Measurements from ENCODE around the gene WDR6.

The WDR6 gene

DNA sequence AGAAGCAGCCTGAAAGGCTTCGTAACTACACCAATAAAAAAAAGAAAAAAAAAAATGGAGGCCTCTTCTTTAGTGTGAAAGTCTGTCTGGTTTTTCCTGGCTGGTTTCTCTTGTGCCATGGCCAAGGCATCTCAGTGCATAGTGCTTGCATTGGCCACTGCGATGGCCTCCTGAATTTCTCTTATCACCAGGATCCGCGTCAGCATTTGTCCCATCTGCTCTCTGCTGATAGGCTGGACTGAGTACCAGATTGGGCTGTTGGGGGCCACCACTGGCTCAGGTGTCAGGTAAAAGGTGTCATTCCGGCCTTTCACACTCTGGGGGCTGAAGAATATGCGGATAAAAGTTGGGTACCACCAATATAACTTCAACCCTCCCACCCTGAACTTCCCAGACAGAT is 23.1 kb downstream of the WDR6 start:
- DNase-seq = no peak

DNA sequence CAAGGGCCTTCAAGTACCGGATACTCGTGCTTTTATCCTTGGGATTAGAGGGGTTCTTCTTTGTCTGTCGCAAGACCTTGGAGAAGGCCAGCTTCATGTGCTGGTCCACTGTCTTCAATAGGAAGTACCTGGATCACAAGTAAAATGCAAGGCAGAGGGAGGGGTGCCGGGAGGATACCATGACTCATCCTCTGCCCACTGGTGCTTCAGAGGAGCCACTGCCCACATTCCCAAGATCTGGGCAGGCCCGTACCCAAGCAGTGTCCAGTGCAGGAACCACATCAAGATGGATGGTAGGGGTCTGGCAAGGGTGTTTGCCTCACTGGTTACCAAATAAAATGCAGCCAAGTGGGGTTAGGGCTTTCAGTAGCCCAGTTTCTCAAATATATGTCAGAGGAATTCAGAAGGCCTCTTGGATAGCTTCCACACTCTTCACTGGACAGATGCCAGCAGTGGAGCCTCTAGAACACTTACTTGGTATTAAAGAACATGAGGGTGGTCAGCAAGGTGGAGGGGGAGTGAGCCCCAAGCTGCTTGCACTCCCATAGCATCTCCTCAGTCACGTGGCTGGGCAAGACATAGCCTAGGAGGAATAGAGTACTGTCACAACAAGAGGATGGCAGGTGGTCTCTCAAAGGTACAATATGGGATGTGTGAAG is 25.6 kb downstream of the WDR6 start:
- DNase-seq = no peak

DNA sequence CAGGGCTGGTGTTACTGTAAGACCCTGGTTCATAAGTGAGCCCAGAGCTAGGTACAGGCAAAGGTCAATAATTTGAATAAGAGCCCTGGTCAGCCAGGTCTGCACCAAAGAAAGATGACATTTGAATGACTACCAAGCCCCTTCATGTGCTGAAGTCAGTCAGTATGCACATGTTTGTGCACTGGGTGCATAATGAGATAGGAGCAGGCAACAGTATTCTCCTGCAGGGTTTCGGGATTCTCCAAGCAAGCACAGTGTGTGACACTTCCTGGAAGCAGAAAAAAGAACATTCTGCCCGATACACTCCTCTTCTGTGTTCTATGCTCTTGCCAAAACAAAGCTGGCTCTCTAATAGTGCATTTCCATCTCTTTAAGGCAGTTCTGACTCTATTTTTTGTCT is 27.5 kb downstream of the WDR6 start:
- DNase-seq = no peak

DNA sequence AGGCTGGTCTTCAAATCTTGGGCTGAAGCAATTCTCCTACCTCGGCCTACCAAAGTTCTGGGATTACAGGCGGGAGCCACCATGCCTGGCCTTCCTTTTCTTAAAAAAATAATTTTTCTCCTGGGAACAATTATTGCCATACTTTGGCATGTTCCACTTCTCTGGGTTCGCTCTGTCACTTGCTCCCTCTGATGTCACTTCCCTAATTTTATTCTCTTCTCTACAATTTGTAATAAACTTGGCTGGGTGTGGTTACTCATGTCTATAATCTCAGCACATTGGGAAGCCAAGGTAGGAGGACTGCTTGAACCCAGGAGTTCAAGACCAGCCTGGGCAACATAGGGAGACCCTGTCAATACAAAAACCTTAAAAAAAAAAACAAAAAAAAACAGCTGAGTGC is 28.1 kb downstream of the WDR6 start:
- no peak for DNase-seq

DNA sequence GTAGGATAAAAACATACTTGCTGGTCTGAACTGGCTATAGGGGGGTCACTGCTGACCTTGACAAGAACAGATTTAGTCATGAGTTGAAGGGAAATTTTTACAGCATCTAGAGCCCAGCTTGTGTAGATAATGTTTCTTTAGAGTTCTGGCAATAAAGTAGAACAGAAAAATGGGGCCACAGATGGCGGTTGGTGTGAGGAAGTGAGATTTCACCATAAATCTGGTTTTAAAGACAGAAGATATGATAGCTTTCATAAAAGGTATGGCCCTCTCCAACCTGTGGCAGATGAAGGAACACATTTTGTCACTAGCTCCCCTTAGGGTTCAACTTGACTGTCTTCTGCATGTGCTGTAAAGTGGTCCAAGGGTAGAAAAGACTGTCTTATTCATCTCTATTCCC is 46.4 kb downstream of the WDR6 start:
- DNase-seq = no peak

DNA sequence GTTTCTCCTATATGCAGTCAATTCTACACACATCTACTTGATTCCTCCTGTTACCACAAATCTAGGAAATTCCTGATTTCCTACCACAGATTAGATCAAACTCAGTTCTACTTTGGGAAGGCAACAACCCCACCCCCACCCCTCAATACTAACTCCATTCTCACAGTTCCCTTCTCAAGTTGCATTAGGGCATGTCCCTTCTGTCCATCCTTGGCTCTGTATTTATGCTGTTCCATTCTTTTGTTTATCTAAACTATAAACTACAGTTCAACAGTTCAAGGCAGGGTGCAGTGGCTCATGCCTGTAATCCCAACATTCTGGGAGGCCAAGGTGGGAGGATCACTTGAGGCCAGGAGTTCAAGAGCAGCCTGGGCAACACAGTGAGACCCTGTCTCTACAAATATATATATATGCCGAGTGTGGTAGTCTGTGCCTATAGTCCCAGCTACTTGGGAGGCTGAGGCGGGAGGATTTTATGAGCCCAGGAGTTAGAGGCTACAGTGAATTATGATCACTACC is 47.2 kb downstream of the WDR6 start:
- no peak for DNase-seq

DNA sequence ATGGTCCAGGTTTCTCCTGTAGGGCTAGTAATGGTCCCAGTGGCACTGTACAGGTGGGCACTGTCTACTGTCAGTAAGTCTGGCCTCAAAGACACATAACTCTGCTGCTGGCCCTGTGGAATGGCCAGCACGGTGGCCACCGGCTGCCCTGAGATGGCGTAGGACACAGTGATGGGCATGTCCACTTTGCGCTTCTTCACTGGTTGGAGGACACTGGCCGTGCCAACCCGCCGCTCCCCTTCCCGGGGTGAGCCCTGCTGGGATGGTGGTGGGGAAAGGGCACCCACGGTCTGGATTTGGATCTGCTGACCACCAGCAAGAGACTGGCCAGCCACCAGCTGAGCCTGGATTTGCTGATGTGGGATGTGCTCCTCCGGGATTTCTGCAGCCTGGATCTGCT is 50.1 kb downstream of the WDR6 start:
- no peak for DNase-seq

DNA sequence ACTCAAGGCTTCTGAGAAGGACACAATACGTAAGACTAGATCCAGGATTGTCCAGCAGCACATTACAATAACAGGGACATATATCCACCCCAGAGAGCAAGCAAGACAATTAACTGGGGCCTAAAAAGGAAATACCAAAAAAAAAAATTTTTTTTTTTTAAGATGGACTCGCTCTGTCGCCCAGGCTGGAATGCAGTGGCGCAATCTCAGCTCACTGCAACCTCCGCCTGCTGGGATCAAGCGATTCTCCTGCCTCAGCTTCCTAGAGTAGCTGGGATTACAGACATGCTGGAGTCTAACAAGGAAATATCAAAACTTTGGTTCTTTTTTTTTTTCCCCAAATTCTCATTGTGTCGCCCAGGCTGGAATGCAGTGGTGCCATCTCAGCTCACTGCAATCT is 50.8 kb downstream of the WDR6 start:
- DNase-seq = no peak
